A549 (cell line): ENCODE results near the gene KLF16. TPM values are rescaled to one million over a fixed set of nuclear protein-coding genes. Genes with fewer than 3 reads are reported as not detected.
A peak's percentile ranks its signal among the peaks of the same experiment; 100 is the strongest.

Experiments
- ATAC-seq, 2 experiments: fragments of 200-7000 bp in 1 of 2; fragments of >200 bp in 1 of 2; cut with Nextera tagmentation in 1 of 2; cut with Tn5 transposase in 1 of 2; 3 replicates each; pipeline versions ENCODE4 v1.8.0 to v1.9.1; 2018 to 2020; ENCODE audit warnings: mild to moderate bottlenecking in 1 of 2, moderate library complexity in 1 of 2
- CTCF ChIA-PET: fragments of 300-600 bp; sonication (Branson Sonifier 250); formaldehyde crosslinking; extraction: SDS; loops from one replicate; lab custom pipeline; 2021; ENCODE audit warnings: antibody characterized with exemption, inconsistent platforms; lab: Yijun Ruan, JAX
- POLR2A ChIA-PET: fragments of 350-600 bp; formaldehyde crosslinking; extraction: SDS; loops from one replicate; lab custom pipeline; 2021; ENCODE audit warnings: antibody characterized with exemption, inconsistent platforms; lab: Yijun Ruan, JAX
- DNase-seq, 2 experiments: peaks; one replicate each; pipeline versions ENCODE4 v3.0.0 to v3.0.0-alpha.2; 2011 to 2016; ENCODE audit warnings: low read depth in 1 of 2, low spot score in 1 of 2
- FAIRE-seq: peaks from 2 replicates; lab custom pipeline; 2011; peaks lifted over from hg19 to GRCh38; lab: Jason Lieb, UNC
- H3K27ac ChIP-seq, 2 experiments: fragments of >200 bp; sonication (Bioruptor Twin); formaldehyde crosslinking; 3 replicates each; pipeline ENCODE4 v1.5.1; 2016 to 2017
- H3K4me1 ChIP-seq: fragments of >200 bp; sonication (Bioruptor Twin); formaldehyde crosslinking; 3 replicates; pipeline ENCODE4 v1.6.1; 2016
- H3K4me2 ChIP-seq: fragments of >200 bp; sonication (Bioruptor Twin); formaldehyde crosslinking; 3 replicates; pipeline ENCODE4 v1.6.1; 2016
- H3K4me3 ChIP-seq: fragments of >200 bp; sonication (Bioruptor Twin); formaldehyde crosslinking; 3 replicates; pipeline ENCODE4 v1.5.1; 2016
- H3K9me3 ChIP-seq: fragments of >200 bp; sonication (Bioruptor Twin); formaldehyde crosslinking; 3 replicates; pipeline ENCODE4 v1.6.1; 2016
- BHLHE40 ChIP-seq: IDR thresholded peaks from 2 replicates; pipeline ENCODE4 v1.6.1; 2012; ENCODE audit warnings: low read depth, low read length, inconsistent platforms
- CHD4 ChIP-seq: fragments of 200-600 bp; sonication (generic); IDR thresholded peaks from 2 replicates; pipeline ENCODE4 v1.6.1; 2016; ENCODE audit warnings: antibody characterized with exemption, mild to moderate bottlenecking, borderline replicate concordance
- E2F6 ChIP-seq: IDR thresholded peaks from 2 replicates; pipeline ENCODE4 v1.6.1; 2012; ENCODE audit warnings: low read depth, borderline replicate concordance
- ELK1 ChIP-seq: fragments of 150-350 bp; IDR thresholded peaks from 2 replicates; pipeline ENCODE4 v1.6.1; 2014; ENCODE audit warnings: low read depth, mild to moderate bottlenecking, low read length
- FOSL2 ChIP-seq, 2 experiments: fragments of 450-650 bp in 1 of 2; fragments of >200 bp in 1 of 2; sonication (Bioruptor Twin) in 1 of 2; formaldehyde crosslinking; IDR thresholded peaks; 2 replicates each; pipeline versions ENCODE4 v1.5.0 to v1.6.1; 2016 to 2020; ENCODE audit warnings: mild to moderate bottlenecking in 1 of 2, moderate library complexity in 1 of 2
- HDAC2 ChIP-seq: fragments of 200-600 bp; sonication (generic); IDR thresholded peaks from 2 replicates; pipeline ENCODE4 v1.6.1; 2016
- MAZ ChIP-seq: fragments of 150-350 bp; IDR thresholded peaks from 2 replicates; pipeline ENCODE4 v1.6.1; 2014; ENCODE audit warnings: antibody characterized with exemption, low read depth, low read length, borderline replicate concordance
- NPAS2 ChIP-seq: fragments of 250-450 bp; sonication (Bioruptor Pico); IDR thresholded peaks from 2 replicates; pipeline ENCODE4 v1.8.0; 2022; ENCODE audit warnings: mild to moderate bottlenecking, moderate library complexity, borderline replicate concordance
- NR3C1 ChIP-seq: fragments of >200 bp; sonication (Bioruptor Twin); formaldehyde crosslinking; IDR thresholded peaks from 3 replicates; pipeline ENCODE4 v1.6.1; 2017
- POLR2A ChIP-seq: IDR thresholded peaks from 2 replicates; pipeline ENCODE4 v1.6.1; 2012; ENCODE audit warnings: mild to moderate bottlenecking, low read length
- RARB ChIP-seq: fragments of 250-450 bp; sonication (Bioruptor Pico); IDR thresholded peaks from 2 replicates; pipeline ENCODE4 v1.8.0; 2021; ENCODE audit warnings: mild to moderate bottlenecking, moderate library complexity
- RFX5 ChIP-seq: fragments of 450-650 bp; IDR thresholded peaks from 2 replicates; pipeline ENCODE4 v1.7.1; 2014; ENCODE audit warnings: antibody characterized with exemption, mild to moderate bottlenecking, moderate library complexity
- TFCP2L1 ChIP-seq: fragments of 250-450 bp; sonication (Bioruptor Pico); IDR thresholded peaks from 2 replicates; pipeline ENCODE4 v1.5.0; 2021; ENCODE audit warnings: mild to moderate bottlenecking
- TP53 ChIP-seq: fragments of 250-450 bp; sonication (Bioruptor Pico); IDR thresholded peaks from 2 replicates; pipeline ENCODE4 v1.5.0; 2021; ENCODE audit warnings: mild to moderate bottlenecking, moderate library complexity
- ZNF302 ChIP-seq: fragments of 250-450 bp; sonication (Bioruptor Pico); IDR thresholded peaks from 2 replicates; pipeline ENCODE4 v1.9.0; 2021; ENCODE audit warnings: inconsistent platforms, mild to moderate bottlenecking, moderate library complexity
- WGBS: methylation state at CpG from one replicate; pipeline ENCODE4 v1.1.6; 2017; ENCODE audit errors: missing lambda C conversion rate; 5-methylcytosine and 5-hydroxymethylcytosine counted together
- polyA plus RNA-seq, 4 experiments: library from polyadenylated mRNA; depleted of rRNA in 3 of 4; stranded (reverse); fragments of >200 nt; fragmentation: RNase III in 1 of 4; extraction: RNeasy Plus Mini Kit Qiagen cat#74134 plus additional on column Dnase treatment in 1 of 4; gene quantifications; 2 replicates in 3 of 4; 3 replicates in 1 of 4; pipeline ENCODE4 v1.2.3, GENCODE V29; 2011 to 2017
- TF ChIP-seq, protein P1 (sequence below): IDR thresholded peaks from 2 replicates; pipeline ENCODE4 v1.6.1; 2012
- TF ChIP-seq, protein P2 (sequence below): fragments of 450-650 bp; IDR thresholded peaks from 2 replicates; pipeline ENCODE4 v1.6.1; 2014; ENCODE audit warnings: antibody characterized with exemption
- TF ChIP-seq, protein P3 (sequence below): fragments of >200 bp; sonication (Bioruptor Twin); formaldehyde crosslinking; IDR thresholded peaks from 3 replicates; pipeline ENCODE4 v1.6.1; 2016

The KLF16 gene
- polyA plus RNA-seq, 2 of the 4 experiments (the other 2 are of a cell fraction), result 5.8 to 25.7 TPM

- H3K4me1 ChIP-seq, result peaks cover 10% of the 10 kb centered on the region
- 89% methylated on average over 13 of the region's 41 CpGs for WGBS
- H3K4me3 ChIP-seq, result no peak overlapping the region
- no peak for FAIRE-seq
- no peak for DNase-seq
- no peak overlapping the region for H3K27ac ChIP-seq
- ChIA-PET POLR2A (no interaction called here), CTCF (interaction anchor here (0.8 to 14.1 kb wide), 9 partner anchors 13 to 313 kb away, joined by 3 to 212 read pairs (median 4); no protein-coding TSS in a partner anchor)
- ATAC-seq, result no peak
- H3K4me2 ChIP-seq, result no peak overlapping the region
- no peaks in the 10 kb centered on the region for H3K9me3 ChIP-seq
- TF ChIP-seq, protein P1, sequence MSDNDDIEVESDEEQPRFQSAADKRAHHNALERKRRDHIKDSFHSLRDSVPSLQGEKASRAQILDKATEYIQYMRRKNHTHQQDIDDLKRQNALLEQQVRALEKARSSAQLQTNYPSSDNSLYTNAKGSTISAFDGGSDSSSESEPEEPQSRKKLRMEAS, result no peak
- TF ChIP-seq TP53, result no peak
- no peak for TF ChIP-seq TFCP2L1 (CRISPR knock-in tag)
- no peak for TF ChIP-seq BHLHE40
- TF ChIP-seq FOSL2 (IDR thresholded peaks at IDR 0.05), result no peak
- TF ChIP-seq FOSL2 (CRISPR knock-in tag; IDR thresholded peaks at IDR 0.05), result no peak
- TF ChIP-seq POLR2A, result no peak
- TF ChIP-seq ZNF302, result no peak
- no peak for TF ChIP-seq ELK1
- no peak for TF ChIP-seq CHD4
- TF ChIP-seq RARB (CRISPR knock-in tag), result no peak
- no peak for TF ChIP-seq HDAC2
- TF ChIP-seq, protein P2, sequence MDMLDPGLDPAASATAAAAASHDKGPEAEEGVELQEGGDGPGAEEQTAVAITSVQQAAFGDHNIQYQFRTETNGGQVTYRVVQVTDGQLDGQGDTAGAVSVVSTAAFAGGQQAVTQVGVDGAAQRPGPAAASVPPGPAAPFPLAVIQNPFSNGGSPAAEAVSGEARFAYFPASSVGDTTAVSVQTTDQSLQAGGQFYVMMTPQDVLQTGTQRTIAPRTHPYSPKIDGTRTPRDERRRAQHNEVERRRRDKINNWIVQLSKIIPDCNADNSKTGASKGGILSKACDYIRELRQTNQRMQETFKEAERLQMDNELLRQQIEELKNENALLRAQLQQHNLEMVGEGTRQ, result no peak
- TF ChIP-seq NPAS2 (CRISPR knock-in tag), result no peak
- TF ChIP-seq, protein P3, sequence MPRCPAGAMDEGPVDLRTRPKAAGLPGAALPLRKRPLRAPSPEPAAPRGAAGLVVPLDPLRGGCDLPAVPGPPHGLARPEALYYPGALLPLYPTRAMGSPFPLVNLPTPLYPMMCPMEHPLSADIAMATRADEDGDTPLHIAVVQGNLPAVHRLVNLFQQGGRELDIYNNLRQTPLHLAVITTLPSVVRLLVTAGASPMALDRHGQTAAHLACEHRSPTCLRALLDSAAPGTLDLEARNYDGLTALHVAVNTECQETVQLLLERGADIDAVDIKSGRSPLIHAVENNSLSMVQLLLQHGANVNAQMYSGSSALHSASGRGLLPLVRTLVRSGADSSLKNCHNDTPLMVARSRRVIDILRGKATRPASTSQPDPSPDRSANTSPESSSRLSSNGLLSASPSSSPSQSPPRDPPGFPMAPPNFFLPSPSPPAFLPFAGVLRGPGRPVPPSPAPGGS, result no peak
- no peak for TF ChIP-seq E2F6
- TF ChIP-seq NR3C1, result no peak
Observed at GRCh38 chr19:1827566-1828278, 35.7 kb downstream of the KLF16 start.

- Histone ChIP-seq H3K4me3 (no peak overlapping the region), H3K4me2 (0 out of 3 replicates have a peak overlapping the region, but pooled peaks have one; percentile 14), H3K27ac (peak overlapping the region in 1 of 2 experiments; percentile 48; a peak in 2 of 6 replicates), H3K9me3 (no peaks in the 10 kb centered on the region), H3K4me1 (peaks cover 10% of the 10 kb centered on the region)
- POLR2A ChIA-PET, result no interaction called here
- TF ChIP-seq RFX5, result no peak
- no peak for TF ChIP-seq POLR2A
- no peak for TF ChIP-seq MAZ
- peak in 1 of 2 experiments; percentile 36 for DNase-seq
- CTCF ChIA-PET, result interaction anchor here (0.6 to 14.1 kb wide), 37 partner anchors 9 to 382 kb away, joined by 3 to 212 read pairs (median 4); no protein-coding TSS in a partner anchor
- FAIRE-seq, result no peak
- ATAC-seq, result peak; percentile 38 to 63; a peak in 5 of 6 replicates
- WGBS, result 76% methylated on average over 18 of the region's 63 CpGs
Observed at GRCh38 chr19:1826557-1827521, 36.5 kb downstream of the KLF16 start.
